Dermis lymphatic vessel endothelial cell (primary cell): ENCODE measurements around the gene CRYBB1. TPM values are rescaled to one million over a fixed set of nuclear protein-coding genes. Genes with fewer than 3 reads are reported as not detected.

Experiments used
- total RNA-seq: library from RNA; depleted of rRNA; stranded (reverse); fragments of >200 nt; gene quantifications from 2 replicates; pipeline ENCODE4 v1.2.1, GENCODE V29; 2014

Gene CRYBB1
- 0.33 and 0.52 TPM in 2 replicates for total RNA-seq

GRCh38 chr22:26617271-26618199 lies at the start of gene CRYBB1:
Gene CRYBB1 (minus strand): TSS chr22:26618027. CDS start chr22:26616319, 1,708 bp downstream.

GRCh38 chr22:26656891-26657851 lies 39.3 kb upstream of the CRYBB1 start, which contains the start of gene MIAT:
Gene MIAT (plus strand): TSS chr22:26657588.

GRCh38 chr22:26621663-26622062 lies 3.8 kb upstream of the CRYBB1 start, which contains the start of gene CRYBA4:
Gene CRYBA4 (plus strand): TSS chr22:26621963. CDS start chr22:26622597, 634 bp downstream.

GRCh38 chr22:26589845-26590736 lies 27.7 kb downstream of the CRYBB1 start, which contains the start of gene TPST2:
Gene TPST2 (minus strand): TSS chr22:26590132. CDS start chr22:26541630, 48,502 bp downstream.

Other genes with a start within 250 kb of the CRYBB1 start
- 0.65 and 1.1 TPM in 2 replicates for gene ASPHD2, start 188.8 kb downstream of the CRYBB1 start, total RNA-seq
- 13.1 and 18.4 TPM in 2 replicates for gene HPS4, start 134.2 kb downstream of the CRYBB1 start, total RNA-seq
- 14.7 and 15.6 TPM in 2 replicates for gene SRRD, start 134.2 kb downstream of the CRYBB1 start, total RNA-seq
- 32.7 and 37.6 TPM in 2 replicates for gene TFIP11, start 105.6 kb downstream of the CRYBB1 start, total RNA-seq
- 49.1 and 78.6 TPM in 2 replicates for gene TPST2, start 27.9 kb downstream of the CRYBB1 start, total RNA-seq
- gene CRYBA4, start 3.9 kb upstream of the CRYBB1 start, total RNA-seq = 0.22 TPM in 1 of 2 replicates, not detected in the other
- 0.69 and 0.98 TPM in 2 replicates for gene MIAT, start 39.6 kb upstream of the CRYBB1 start, total RNA-seq